RWPE2 (cell line): ENCODE results near the gene SMIM31.

ENCODE experiments used
- ATAC-seq: fragments of 200-7000 bp; cut with Tn5 transposase; 3 replicates; pipeline ENCODE4 v1.9.1; 2021; ENCODE audit warnings: low read depth
- DNase-seq: peaks from one replicate; pipeline ENCODE4 v3.0.0-alpha.2; 2020; ENCODE audit warnings: low spot score
- H3K27ac ChIP-seq: fragments of 450-650 bp; 2 replicates; pipeline ENCODE4 v1.5.1; 2017; ENCODE audit warnings: mild to moderate bottlenecking; ENCODE audit not compliant: poor library complexity, severe bottlenecking
- H3K27me3 ChIP-seq: fragments of 250-450 bp; sonication (Bioruptor Pico); 2 replicates; pipeline ENCODE4 v1.5.1; 2021; ENCODE audit warnings: mild to moderate bottlenecking, moderate library complexity; ENCODE audit not compliant: insufficient read depth, poor library complexity, severe bottlenecking
- H3K36me3 ChIP-seq: fragments of 250-450 bp; sonication (Bioruptor Pico); 2 replicates; pipeline ENCODE4 v1.5.1; 2020; ENCODE audit warnings: low read depth, mild to moderate bottlenecking, moderate library complexity
- H3K4me1 ChIP-seq: fragments of 250-450 bp; sonication (Bioruptor Pico); 2 replicates; pipeline ENCODE4 v1.5.1; 2021; ENCODE audit warnings: mild to moderate bottlenecking, moderate library complexity; ENCODE audit not compliant: insufficient read depth, poor library complexity, severe bottlenecking
- H3K4me3 ChIP-seq: fragments of 250-450 bp; sonication (Bioruptor Pico); 2 replicates; pipeline ENCODE4 v1.5.1; 2021; ENCODE audit warnings: mild to moderate bottlenecking, moderate library complexity; ENCODE audit not compliant: severe bottlenecking
- H3K9me3 ChIP-seq: fragments of 250-450 bp; sonication (Bioruptor Pico); 2 replicates; pipeline ENCODE4 v1.5.1; 2021; ENCODE audit warnings: mild to moderate bottlenecking, moderate library complexity; ENCODE audit not compliant: severe bottlenecking
- TF ChIP-seq, protein P1 (sequence below): fragments of 450-650 bp; IDR thresholded peaks from one replicate; pipeline ENCODE4 v1.5.1; 2017; ENCODE audit warnings: mild to moderate bottlenecking, moderate library complexity; ENCODE audit not compliant: poor library complexity, severe bottlenecking

SMIM31 gene

DNA sequence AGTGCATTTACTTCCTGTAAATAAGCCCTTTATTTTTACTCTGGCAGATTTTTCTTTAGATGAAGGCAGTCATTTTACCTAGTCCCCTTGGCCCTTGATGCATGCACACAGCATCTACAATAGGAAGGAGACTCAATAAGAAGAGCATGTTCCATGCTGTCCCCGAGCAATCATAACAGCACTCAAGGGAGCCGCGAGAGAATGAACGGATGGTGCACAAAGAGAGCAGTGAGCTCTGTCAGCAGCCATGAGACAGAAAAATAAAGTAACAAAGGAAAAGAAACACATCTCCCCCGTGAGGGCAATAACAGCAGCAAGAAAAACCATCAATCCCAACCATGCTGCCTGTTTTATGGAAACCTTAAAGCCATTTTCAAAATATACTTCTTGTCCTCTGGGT, 11.9 kb downstream of the SMIM31 start:
- DNase-seq, result no peak

DNA sequence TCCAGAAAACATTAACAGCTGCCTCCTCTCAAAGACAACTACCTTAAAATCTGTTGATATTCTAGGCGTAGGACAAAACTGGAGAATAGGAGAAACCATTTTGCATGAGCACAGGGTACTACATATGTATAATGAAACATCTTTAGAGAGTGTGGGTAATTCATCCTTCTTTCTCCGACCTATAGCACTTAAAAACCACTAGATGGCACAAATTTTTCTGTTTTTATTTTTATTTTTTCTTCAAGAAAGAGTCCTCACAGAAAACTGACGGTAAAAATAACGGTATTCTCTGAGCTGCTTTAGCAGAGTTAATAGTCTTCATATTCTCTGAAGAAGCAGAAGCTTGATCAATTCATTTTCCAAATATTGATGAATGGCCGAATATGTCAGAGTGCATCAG, 14.6 kb downstream of the SMIM31 start:
- ATAC-seq, result peak; percentile 29; the same call in 1 of the 3 replicates
- no peaks in the 10 kb centered on the region for H3K9me3 ChIP-seq
- H3K36me3 ChIP-seq, result no peaks in the 10 kb centered on the region
- H3K4me1 ChIP-seq, result no peaks in the 10 kb centered on the region
- DNase-seq, result no peak
- H3K4me3 ChIP-seq, result no peak overlapping the region
- H3K27me3 ChIP-seq, result no peaks in the 10 kb centered on the region
- TF ChIP-seq, protein P1, sequence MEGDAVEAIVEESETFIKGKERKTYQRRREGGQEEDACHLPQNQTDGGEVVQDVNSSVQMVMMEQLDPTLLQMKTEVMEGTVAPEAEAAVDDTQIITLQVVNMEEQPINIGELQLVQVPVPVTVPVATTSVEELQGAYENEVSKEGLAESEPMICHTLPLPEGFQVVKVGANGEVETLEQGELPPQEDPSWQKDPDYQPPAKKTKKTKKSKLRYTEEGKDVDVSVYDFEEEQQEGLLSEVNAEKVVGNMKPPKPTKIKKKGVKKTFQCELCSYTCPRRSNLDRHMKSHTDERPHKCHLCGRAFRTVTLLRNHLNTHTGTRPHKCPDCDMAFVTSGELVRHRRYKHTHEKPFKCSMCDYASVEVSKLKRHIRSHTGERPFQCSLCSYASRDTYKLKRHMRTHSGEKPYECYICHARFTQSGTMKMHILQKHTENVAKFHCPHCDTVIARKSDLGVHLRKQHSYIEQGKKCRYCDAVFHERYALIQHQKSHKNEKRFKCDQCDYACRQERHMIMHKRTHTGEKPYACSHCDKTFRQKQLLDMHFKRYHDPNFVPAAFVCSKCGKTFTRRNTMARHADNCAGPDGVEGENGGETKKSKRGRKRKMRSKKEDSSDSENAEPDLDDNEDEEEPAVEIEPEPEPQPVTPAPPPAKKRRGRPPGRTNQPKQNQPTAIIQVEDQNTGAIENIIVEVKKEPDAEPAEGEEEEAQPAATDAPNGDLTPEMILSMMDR, result peak; percentile 60
- H3K27ac ChIP-seq, result no peak overlapping the region

More for the DNA sequence above, 11.9 kb downstream of the SMIM31 start:
- Histone ChIP-seq H3K27ac (no peak overlapping the region), H3K36me3 (no peaks in the 10 kb centered on the region), H3K27me3 (no peaks in the 10 kb centered on the region), H3K9me3 (no peaks in the 10 kb centered on the region), H3K4me3 (no peak overlapping the region), H3K4me1 (no peaks in the 10 kb centered on the region)
- ATAC-seq, result no peak
- TF ChIP-seq, protein P1, result no peak

DNA sequence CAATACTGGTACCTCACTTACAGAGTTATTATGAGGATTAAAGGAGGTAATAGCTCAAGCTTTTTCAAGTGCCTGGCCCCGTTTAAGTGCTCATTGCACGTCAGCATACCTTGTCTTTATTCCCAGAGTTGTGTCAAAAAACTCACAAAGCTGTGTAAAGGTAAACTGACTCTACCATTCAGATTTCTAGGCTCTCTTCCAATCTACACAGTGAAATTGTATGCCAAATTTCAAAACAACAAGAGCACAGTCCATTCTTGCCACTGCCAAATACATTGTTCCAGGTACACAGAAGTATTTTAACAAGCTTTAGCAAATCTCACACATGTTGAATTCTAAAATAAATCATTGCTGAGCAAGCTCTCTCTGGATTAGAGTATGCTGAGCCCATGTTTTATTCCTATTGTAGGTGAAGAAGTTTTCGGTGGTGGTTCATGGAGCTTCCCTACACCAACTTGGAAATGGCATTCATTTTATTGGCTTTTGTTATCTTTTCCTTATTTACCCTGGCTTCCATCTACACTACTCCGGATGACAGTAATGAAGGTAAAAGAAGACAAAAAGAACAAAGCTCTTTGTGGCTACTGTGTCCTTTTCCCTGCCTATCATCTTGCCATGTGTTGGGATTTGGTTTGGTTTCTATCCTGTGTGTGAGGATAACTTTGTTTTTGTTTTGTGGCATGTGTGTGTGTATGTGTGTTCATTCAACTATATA, 16.2 kb downstream of the SMIM31 start:
- no peaks in the 10 kb centered on the region for H3K36me3 ChIP-seq
- H3K9me3 ChIP-seq, result no peaks in the 10 kb centered on the region
- no peak overlapping the region for H3K4me3 ChIP-seq
- H3K27ac ChIP-seq, result no peak overlapping the region
- TF ChIP-seq, protein P1, result no peak
- no peaks in the 10 kb centered on the region for H3K4me1 ChIP-seq
- no peaks in the 10 kb centered on the region for H3K27me3 ChIP-seq
- ATAC-seq (no peak), DNase-seq (no peak)

DNA sequence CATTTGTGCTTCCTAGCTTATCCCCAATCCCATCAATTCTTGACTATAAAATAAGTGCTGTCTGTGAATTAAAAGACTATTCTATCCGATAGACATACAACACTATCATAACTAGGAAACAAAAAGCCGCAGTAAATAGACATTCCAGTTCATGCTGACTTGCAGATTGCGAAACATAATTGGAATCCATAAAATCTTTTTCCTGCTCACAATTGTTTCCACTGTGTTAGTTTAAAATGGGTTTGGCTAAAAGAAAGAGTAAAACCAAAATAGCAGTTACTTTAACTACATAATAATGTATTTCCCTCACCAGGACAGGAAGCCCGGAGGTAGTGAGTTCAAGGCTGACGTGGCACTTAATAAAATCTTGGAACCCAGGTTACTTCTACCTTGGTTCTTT, 17.2 kb downstream of the SMIM31 start:
- TF ChIP-seq, protein P1, result no peak
- H3K9me3 ChIP-seq, result no peaks in the 10 kb centered on the region
- DNase-seq (no peak), ATAC-seq (no peak)
- no peak overlapping the region for H3K4me3 ChIP-seq
- no peaks in the 10 kb centered on the region for H3K36me3 ChIP-seq
- H3K4me1 ChIP-seq, result no peaks in the 10 kb centered on the region
- H3K27me3 ChIP-seq, result no peaks in the 10 kb centered on the region
- H3K27ac ChIP-seq, result no peak overlapping the region

DNA sequence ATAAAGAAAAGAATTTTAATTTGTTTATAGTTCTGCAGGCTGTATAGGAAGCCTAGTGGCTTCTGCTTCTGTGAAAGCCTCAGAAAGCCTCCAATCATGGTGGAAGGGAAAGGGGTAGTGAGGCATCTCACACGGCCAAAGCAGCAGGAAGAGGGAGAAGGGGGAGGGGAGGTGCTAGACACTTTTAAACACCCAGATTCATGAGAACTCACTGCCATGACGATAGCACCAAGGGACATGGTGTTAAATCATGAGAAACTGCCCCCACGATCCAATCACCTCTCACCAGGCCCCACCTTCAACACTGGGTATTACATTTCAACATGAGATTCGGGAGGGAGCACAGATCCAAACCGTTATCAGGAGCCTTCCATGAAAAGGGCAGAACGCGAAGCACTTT, 18.1 kb downstream of the SMIM31 start:
- no peaks in the 10 kb centered on the region for H3K4me1 ChIP-seq
- no peaks in the 10 kb centered on the region for H3K36me3 ChIP-seq
- H3K9me3 ChIP-seq, result no peaks in the 10 kb centered on the region
- ATAC-seq, result no peak
- no peak overlapping the region for H3K4me3 ChIP-seq
- no peak overlapping the region for H3K27ac ChIP-seq
- TF ChIP-seq, protein P1, result no peak
- H3K27me3 ChIP-seq, result no peaks in the 10 kb centered on the region
- no peak for DNase-seq
